ENCODE measurements around the gene ELK1. TPM values are rescaled to one million over a fixed set of nuclear protein-coding genes. Genes with fewer than 3 reads are reported as not detected.

The ELK1 gene
- total and polyA plus RNA-seq, 12 donors, result 6.9 to 34.1 (median 24.8) TPM

DNA sequence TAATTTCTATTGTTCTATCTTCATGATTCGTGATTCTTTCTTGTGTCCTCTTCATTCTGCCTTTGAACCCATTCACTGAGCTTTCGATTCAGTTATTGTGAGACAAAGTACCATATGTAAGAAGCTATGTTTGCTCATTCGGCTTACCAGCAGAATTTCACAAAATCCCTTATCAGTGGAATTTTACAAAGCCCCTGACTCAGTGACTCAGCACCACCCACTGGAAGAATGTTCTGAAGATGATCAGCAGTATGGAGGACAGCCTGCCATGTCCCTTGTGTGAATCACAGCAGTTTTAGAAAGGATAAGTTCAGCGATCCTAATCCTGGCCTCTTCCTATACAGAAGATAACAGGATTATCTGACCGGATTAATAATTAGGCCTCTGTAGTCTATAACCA, 14.4 kb upstream of the ELK1 start:
- WGBS, 2 donors, result 83 to 87% methylated on average over 5 of the region's 5 CpGs
- no peak overlapping the region for H3K4me3 ChIP-seq
- no peaks in the 10 kb centered on the region for H3K36me3 ChIP-seq
- intact Hi-C loops (cut with DNase I), result no loop called here
- no peak for DNase-seq
- TF ChIP-seq, protein P1, sequence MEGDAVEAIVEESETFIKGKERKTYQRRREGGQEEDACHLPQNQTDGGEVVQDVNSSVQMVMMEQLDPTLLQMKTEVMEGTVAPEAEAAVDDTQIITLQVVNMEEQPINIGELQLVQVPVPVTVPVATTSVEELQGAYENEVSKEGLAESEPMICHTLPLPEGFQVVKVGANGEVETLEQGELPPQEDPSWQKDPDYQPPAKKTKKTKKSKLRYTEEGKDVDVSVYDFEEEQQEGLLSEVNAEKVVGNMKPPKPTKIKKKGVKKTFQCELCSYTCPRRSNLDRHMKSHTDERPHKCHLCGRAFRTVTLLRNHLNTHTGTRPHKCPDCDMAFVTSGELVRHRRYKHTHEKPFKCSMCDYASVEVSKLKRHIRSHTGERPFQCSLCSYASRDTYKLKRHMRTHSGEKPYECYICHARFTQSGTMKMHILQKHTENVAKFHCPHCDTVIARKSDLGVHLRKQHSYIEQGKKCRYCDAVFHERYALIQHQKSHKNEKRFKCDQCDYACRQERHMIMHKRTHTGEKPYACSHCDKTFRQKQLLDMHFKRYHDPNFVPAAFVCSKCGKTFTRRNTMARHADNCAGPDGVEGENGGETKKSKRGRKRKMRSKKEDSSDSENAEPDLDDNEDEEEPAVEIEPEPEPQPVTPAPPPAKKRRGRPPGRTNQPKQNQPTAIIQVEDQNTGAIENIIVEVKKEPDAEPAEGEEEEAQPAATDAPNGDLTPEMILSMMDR (IDR thresholded peaks at IDR 0.05), result no peak
- H3K27me3 ChIP-seq, result peaks cover 0 to 10% (median 0%) of the 10 kb centered on the region in 7 donors
- peaks cover 0 to 1% (median 0%) of the 10 kb centered on the region in 9 donors for H3K4me1 ChIP-seq
- ATAC-seq, result no peak
- H3K9me3 ChIP-seq, result no peaks in the 10 kb centered on the region
- no peak overlapping the region for H3K27ac ChIP-seq

DNA sequence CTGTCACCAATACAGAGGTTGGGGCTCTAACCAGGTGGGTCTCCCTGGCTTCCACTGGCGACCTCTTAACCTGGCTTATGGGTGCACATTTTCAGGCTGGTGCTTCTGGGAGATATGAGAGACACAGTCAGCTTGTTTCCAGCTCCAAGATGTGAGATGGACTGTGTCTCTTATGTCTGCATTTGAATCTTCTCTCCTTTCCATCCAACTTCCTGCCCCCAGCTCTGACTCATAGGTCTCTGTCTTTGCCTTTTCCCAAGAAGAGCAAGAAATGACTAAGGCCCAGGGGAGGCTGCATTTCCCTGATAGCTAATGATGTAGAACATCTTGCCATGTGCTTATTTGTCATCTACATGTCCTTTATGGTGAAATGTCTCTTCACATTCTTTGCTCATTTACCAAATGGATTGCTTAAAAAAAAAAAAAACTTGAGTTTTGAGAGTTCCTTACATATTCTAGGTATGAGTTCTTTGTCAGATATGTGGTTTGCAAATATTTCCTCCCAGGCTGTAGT, 11.8 kb upstream of the ELK1 start:
- no peak for DNase-seq
- H3K4me1 ChIP-seq, result peaks cover 0 to 13% (median 0%) of the 10 kb centered on the region in 9 donors
- H3K4me3 ChIP-seq, result no peak overlapping the region
- WGBS, 2 donors, result 82 to 88% methylated on average over 1 of the region's 1 CpG
- intact Hi-C loops (cut with DNase I), result no loop called here
- H3K36me3 ChIP-seq, result peaks cover 0 to 5% (median 0%) of the 10 kb centered on the region in 9 donors
- peak overlapping the region in 2 of 10 donors; percentile 39 to 63 for H3K27ac ChIP-seq
- peak in 1 of 8 donors; percentile 10 for ATAC-seq
- peaks cover 0 to 9% (median 0%) of the 10 kb centered on the region in 7 donors for H3K27me3 ChIP-seq
- TF ChIP-seq, protein P1 (IDR thresholded peaks at IDR 0.05), result no peak
- no peaks in the 10 kb centered on the region for H3K9me3 ChIP-seq

DNA sequence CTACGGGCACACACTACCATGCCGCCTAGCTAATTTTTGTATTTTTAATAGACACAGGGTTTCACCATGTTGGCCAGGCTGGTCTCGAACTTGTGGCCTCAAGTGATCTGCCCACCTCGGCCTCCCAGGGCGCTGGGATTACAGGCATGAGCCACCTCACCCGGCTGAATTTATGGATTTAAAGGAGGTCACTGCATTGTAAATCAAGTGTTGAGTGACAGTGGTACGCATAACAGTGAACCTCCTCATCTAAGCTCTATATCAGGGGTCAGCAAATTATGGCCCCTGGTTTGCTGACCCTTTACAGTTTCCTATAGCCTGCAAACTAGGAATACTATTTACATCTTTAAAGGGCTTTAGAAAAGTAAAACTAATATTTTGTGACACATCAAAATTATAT, 11.2 kb upstream of the ELK1 start:
- no peaks in the 10 kb centered on the region for H3K9me3 ChIP-seq
- H3K4me3 ChIP-seq, result no peak overlapping the region
- WGBS, 2 donors, result 91 to 95% methylated on average over 7 of the region's 7 CpGs
- H3K27ac ChIP-seq, result peak overlapping the region in 2 of 10 donors; percentile 39 to 47
- TF ChIP-seq, protein P1 (IDR thresholded peaks at IDR 0.05), result no peak
- ATAC-seq (no peak), DNase-seq (no peak)
- intact Hi-C loops (cut with DNase I), result no loop called here
- H3K4me1 ChIP-seq, result peaks cover 0 to 13% (median 0%) of the 10 kb centered on the region in 9 donors
- peaks cover 0 to 12% (median 0%) of the 10 kb centered on the region in 9 donors for H3K36me3 ChIP-seq
- peaks cover 0 to 4% (median 0%) of the 10 kb centered on the region in 7 donors for H3K27me3 ChIP-seq

DNA sequence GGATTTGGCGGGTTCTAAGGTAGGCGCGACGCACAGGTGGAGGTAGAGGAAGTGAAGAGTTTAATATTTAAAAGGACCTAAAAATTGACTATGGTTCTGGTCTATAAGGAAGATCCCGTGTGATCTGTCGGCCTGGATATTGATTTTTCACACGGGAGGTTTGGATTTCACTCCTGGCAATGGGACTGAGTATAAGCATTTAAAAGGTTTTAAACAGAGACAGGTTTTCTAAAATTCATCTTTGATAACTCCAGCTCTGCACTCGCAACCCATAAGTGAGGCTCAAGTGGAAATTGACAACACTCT, 9.0 kb upstream of the ELK1 start:
- H3K4me3 ChIP-seq, result peak overlapping the region in 9 of 10 donors; percentile 46 to 80 (median 67)
- 20 to 32% methylated on average over 8 of the region's 8 CpGs for WGBS, 2 donors
- H3K27me3 ChIP-seq, result no peaks in the 10 kb centered on the region
- peaks cover 0 to 29% (median 0%) of the 10 kb centered on the region in 9 donors for H3K36me3 ChIP-seq
- DNase-seq (no peak), ATAC-seq (no peak)
- peaks cover 0 to 13% (median 0%) of the 10 kb centered on the region in 9 donors for H3K4me1 ChIP-seq
- intact Hi-C loops (cut with DNase I), result loop anchor here in 6 of 10 donors (10.0 kb wide), 6 partner anchors 175 to 1255 kb away; partner anchors contain the start of genes ZNF81 (in 2 of the 6), CDK16 (in 1 of the 6), PIM2 (in 1 of the 6) and SLC35A2 (in 1 of the 6)
- no peaks in the 10 kb centered on the region for H3K9me3 ChIP-seq
- peak overlapping the region in 9 of 10 donors; percentile 90 to 97 (median 93) for H3K27ac ChIP-seq
- TF ChIP-seq, protein P1 (IDR thresholded peaks at IDR 0.05), result no peak

All from heart right ventricle (tissue), 16 donors.